Activated T-cell treated with anti-CD3 and anti-CD28 coated beads, Interleukin-2, amount 50 U/mL, for 4 hours (primary cell): ENCODE data around the gene CDH15. TPM values are rescaled to one million over a fixed set of nuclear protein-coding genes. Genes with fewer than 3 reads are reported as not detected.
A peak's percentile ranks its signal among the peaks of the same experiment; 100 is the strongest.

Experiments
- ATAC-seq, 2 donors: fragments of 200-7000 bp; cut with Tn5 transposase; one replicate each; pipeline ENCODE4 v1.10.0; 2021
- DNase-seq: peaks from one replicate; pipeline ENCODE4 v3.0.0-alpha.2; 2020
- H3K27me3 Mint-ChIP-seq: one replicate; pipeline ENCODE4 v1.8.0; 2021; ENCODE audit warnings: low read depth, mixed read lengths
- H3K36me3 Mint-ChIP-seq: one replicate; pipeline ENCODE4 v1.8.0; 2022; ENCODE audit warnings: mixed read lengths; ENCODE audit not compliant: insufficient read depth
- H3K4me1 Mint-ChIP-seq: one replicate; pipeline ENCODE4 v1.8.0; 2021; ENCODE audit warnings: low read depth, mixed read lengths
- H3K4me3 Mint-ChIP-seq: one replicate; pipeline ENCODE4 v1.8.0; 2021; ENCODE audit warnings: mild to moderate bottlenecking, moderate library complexity, mixed read lengths
- H3K9me3 Mint-ChIP-seq: one replicate; pipeline ENCODE4 v1.8.0; 2021; ENCODE audit warnings: mixed read lengths
- total RNA-seq, 3 donors: library from RNA; stranded (reverse); gene quantifications; one replicate each; pipeline ENCODE4 v1.2.1, GENCODE V29; 2021

CDH15 gene, protein sequence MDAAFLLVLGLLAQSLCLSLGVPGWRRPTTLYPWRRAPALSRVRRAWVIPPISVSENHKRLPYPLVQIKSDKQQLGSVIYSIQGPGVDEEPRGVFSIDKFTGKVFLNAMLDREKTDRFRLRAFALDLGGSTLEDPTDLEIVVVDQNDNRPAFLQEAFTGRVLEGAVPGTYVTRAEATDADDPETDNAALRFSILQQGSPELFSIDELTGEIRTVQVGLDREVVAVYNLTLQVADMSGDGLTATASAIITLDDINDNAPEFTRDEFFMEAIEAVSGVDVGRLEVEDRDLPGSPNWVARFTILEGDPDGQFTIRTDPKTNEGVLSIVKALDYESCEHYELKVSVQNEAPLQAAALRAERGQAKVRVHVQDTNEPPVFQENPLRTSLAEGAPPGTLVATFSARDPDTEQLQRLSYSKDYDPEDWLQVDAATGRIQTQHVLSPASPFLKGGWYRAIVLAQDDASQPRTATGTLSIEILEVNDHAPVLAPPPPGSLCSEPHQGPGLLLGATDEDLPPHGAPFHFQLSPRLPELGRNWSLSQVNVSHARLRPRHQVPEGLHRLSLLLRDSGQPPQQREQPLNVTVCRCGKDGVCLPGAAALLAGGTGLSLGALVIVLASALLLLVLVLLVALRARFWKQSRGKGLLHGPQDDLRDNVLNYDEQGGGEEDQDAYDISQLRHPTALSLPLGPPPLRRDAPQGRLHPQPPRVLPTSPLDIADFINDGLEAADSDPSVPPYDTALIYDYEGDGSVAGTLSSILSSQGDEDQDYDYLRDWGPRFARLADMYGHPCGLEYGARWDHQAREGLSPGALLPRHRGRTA
- total RNA-seq: not detected

GRCh38 chr16:89171216-89172170, at the start of gene CDH15:
Gene CDH15, plus strand, starts transcription at chr16:89171748. Its CDS starts 84 bp downstream, at chr16:89171832.
- Mint-ChIP-seq H3K9me3 (no peaks in the 10 kb centered on the region), H3K36me3 (no peaks in the 10 kb centered on the region), H3K4me1 (peaks cover 6% of the 10 kb centered on the region), H3K4me3 (peak within 1 kb of the TSS; percentile 71), H3K27me3 (peaks cover 2% of the 10 kb centered on the region)
- DNase-seq (peak; percentile 95), ATAC-seq (peak; percentile 96)

GRCh38 chr16:89122322-89122851, 49.2 kb upstream of the CDH15 start:
- H3K4me3 Mint-ChIP-seq: no peak overlapping the region
- H3K36me3 Mint-ChIP-seq: peaks cover 21% of the 10 kb centered on the region
- H3K9me3 Mint-ChIP-seq: no peaks in the 10 kb centered on the region
- no peaks in the 10 kb centered on the region for H3K27me3 Mint-ChIP-seq
- H3K4me1 Mint-ChIP-seq: peaks cover 23% of the 10 kb centered on the region
- peak; percentile 49 to 58 for ATAC-seq
- DNase-seq: peak; percentile 62

DNA sequence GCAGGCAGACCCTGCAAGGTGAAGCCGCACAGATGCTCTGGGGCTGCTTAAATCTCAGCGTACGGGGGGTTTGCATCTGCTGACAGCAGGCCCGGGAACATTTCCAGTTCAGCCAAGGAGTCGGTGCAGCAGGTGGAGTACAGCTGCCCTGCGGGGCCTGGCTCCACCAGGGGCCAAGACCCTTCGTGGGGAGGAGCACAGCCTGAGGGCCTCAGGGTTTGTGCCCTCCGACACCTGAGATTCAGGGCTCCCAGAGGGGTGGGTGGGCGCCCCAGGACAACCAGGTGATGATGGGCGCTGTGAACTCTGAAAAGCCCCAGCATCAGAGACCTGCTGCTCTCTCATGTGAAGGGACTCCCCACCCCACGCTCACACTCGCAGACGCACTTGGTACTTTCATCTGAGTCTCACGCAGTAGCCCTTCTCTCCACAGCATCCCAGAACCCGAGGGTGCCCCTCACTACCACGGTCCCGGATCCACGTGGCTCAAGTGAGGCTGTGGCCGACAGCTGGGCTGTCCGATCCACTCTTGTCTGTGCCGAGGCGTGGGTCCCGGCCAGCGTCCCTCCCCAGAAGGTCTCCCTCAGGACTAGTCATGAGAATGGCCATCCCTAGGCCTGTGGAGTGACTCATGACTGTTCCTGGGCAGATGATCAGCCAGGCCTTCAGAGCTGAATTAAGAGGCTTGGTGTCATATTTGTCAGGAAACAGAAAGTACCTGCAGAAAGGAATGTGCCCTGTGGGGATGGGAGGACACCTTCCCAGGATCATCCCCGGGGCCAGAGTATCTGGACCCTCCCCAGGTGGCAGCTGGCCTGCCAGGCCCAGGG, 48.3 kb upstream of the CDH15 start:
- peaks cover 23% of the 10 kb centered on the region for H3K4me1 Mint-ChIP-seq
- DNase-seq (no peak), ATAC-seq (no peak)
- no peaks in the 10 kb centered on the region for H3K27me3 Mint-ChIP-seq
- H3K9me3 Mint-ChIP-seq: no peaks in the 10 kb centered on the region
- peaks cover 20% of the 10 kb centered on the region for H3K36me3 Mint-ChIP-seq
- no peak overlapping the region for H3K4me3 Mint-ChIP-seq

GRCh38 chr16:89123831-89124100, 47.8 kb upstream of the CDH15 start:
- Mint-ChIP-seq H3K4me1 (peaks cover 21% of the 10 kb centered on the region), H3K36me3 (peaks cover 20% of the 10 kb centered on the region), H3K9me3 (no peaks in the 10 kb centered on the region), H3K4me3 (no peak overlapping the region), H3K27me3 (no peaks in the 10 kb centered on the region)
- DNase-seq (no peak), ATAC-seq (no peak)

DNA sequence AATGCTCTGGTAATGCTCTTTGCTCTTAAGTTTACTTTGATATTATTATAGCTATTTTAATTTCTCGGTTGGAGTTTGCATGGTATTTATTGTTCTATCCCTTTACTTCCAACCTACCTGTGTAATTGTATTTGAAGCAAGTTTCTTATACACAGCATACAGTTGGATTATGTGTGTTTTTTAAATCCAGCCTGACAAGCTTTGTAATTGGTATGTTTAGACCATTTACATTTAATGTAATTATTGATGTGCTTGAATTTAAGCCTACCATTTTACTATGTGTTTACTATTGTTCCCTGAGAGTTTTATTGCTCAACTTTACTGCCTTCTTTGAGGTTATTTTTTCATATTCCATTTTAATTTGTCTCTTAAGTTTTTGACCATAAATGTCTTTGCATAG, 42.2 kb upstream of the CDH15 start:
- H3K4me3 Mint-ChIP-seq: no peak overlapping the region
- peaks cover 7% of the 10 kb centered on the region for H3K4me1 Mint-ChIP-seq
- no peaks in the 10 kb centered on the region for H3K9me3 Mint-ChIP-seq
- H3K27me3 Mint-ChIP-seq: no peaks in the 10 kb centered on the region
- DNase-seq (no peak), ATAC-seq (no peak)
- peaks cover 27% of the 10 kb centered on the region for H3K36me3 Mint-ChIP-seq

- Mint-ChIP-seq H3K36me3 (peaks cover 30% of the 10 kb centered on the region), H3K27me3 (no peaks in the 10 kb centered on the region), H3K4me3 (no peak overlapping the region), H3K4me1 (peaks cover 7% of the 10 kb centered on the region), H3K9me3 (no peaks in the 10 kb centered on the region)
- no peak for DNase-seq
- ATAC-seq: no peak
Observed at GRCh38 chr16:89130448-89130847, 41.1 kb upstream of the CDH15 start.

DNA sequence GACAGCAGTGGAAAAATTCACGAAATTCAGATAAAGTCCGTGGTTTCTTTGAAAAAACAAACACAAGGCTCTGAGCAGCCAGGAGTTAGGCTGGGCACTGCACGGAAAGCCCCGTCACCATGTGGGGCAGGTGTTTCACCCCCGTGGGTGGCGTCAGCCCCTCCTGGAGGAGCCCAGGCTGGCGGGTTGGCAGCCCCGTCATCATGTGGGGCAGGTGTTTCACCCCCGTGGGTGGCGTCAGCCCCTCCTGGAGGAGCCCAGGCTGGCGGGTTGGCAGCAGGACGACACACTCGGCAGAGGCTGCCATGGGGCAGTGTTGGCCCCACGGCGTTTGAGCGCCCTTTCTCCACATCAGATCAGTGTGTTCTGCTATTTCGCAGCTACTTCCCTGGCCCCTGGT, 39.8 kb upstream of the CDH15 start:
- no peak for DNase-seq
- Mint-ChIP-seq H3K27me3 (no peaks in the 10 kb centered on the region), H3K4me3 (no peak overlapping the region), H3K9me3 (no peaks in the 10 kb centered on the region), H3K36me3 (peaks cover 29% of the 10 kb centered on the region), H3K4me1 (peaks cover 7% of the 10 kb centered on the region)
- no peak for ATAC-seq

DNA sequence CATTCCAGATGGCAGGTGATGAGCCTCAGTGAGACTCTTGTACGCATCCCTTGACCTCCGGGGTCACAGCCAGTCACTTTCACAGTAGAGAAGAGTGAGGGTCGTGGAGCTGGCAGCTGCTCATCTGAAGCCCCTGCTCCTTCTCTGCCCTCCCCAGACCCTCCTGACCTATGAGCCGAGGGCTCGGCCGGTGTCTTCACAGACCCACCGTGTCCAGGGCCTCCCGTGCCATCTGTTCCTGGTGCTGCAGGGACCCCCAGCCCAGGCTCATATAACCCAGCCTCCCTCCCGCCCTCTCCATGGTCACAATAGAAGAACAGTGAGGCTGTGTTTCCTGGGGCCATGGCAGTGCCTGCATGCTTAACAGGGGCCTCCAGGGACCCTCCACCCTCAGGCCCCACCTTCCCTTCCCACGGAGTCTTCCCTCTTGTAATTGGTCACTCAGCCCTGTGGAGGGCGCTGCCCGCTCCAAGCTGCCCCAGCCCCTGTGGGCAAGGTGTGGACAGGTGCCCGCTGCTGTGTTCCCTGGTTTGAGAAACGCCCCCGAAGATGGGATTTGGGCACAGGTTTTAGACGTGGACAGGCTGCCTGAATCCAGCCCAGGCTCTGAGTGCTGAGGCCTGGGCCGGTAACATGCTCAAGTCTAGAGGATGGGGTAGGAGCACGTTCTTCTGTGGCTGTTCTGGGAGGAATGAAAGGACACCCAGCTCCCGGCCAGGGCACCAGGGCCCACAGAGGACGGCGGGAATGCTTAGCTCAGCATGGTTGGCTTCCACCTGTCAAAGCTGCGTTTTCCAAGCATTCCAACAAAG, 39.1 kb upstream of the CDH15 start:
- Mint-ChIP-seq H3K4me1 (peaks cover 7% of the 10 kb centered on the region), H3K9me3 (no peaks in the 10 kb centered on the region), H3K27me3 (no peaks in the 10 kb centered on the region), H3K4me3 (no peak overlapping the region), H3K36me3 (peaks cover 29% of the 10 kb centered on the region)
- ATAC-seq (no peak), DNase-seq (no peak)

GRCh38 chr16:89133457-89134127, 38.0 kb upstream of the CDH15 start:
- H3K4me1 Mint-ChIP-seq: peaks cover 7% of the 10 kb centered on the region
- H3K36me3 Mint-ChIP-seq: peaks cover 29% of the 10 kb centered on the region
- no peak for ATAC-seq
- no peak overlapping the region for H3K4me3 Mint-ChIP-seq
- no peaks in the 10 kb centered on the region for H3K27me3 Mint-ChIP-seq
- DNase-seq: no peak
- H3K9me3 Mint-ChIP-seq: no peaks in the 10 kb centered on the region

- H3K27me3 Mint-ChIP-seq: no peaks in the 10 kb centered on the region
- no peak for DNase-seq
- H3K4me3 Mint-ChIP-seq: no peak overlapping the region
- no peaks in the 10 kb centered on the region for H3K9me3 Mint-ChIP-seq
- no peak for ATAC-seq
- peaks cover 5% of the 10 kb centered on the region for H3K4me1 Mint-ChIP-seq
- H3K36me3 Mint-ChIP-seq: peaks cover 26% of the 10 kb centered on the region
Observed at GRCh38 chr16:89134269-89134668, 37.3 kb upstream of the CDH15 start.

- Mint-ChIP-seq H3K27me3 (no peaks in the 10 kb centered on the region), H3K9me3 (no peaks in the 10 kb centered on the region), H3K36me3 (peaks cover 22% of the 10 kb centered on the region), H3K4me3 (no peak overlapping the region), H3K4me1 (peaks cover 4% of the 10 kb centered on the region)
- no peak for DNase-seq
- ATAC-seq: no peak
Observed at GRCh38 chr16:89135166-89135565, 36.4 kb upstream of the CDH15 start.

DNA sequence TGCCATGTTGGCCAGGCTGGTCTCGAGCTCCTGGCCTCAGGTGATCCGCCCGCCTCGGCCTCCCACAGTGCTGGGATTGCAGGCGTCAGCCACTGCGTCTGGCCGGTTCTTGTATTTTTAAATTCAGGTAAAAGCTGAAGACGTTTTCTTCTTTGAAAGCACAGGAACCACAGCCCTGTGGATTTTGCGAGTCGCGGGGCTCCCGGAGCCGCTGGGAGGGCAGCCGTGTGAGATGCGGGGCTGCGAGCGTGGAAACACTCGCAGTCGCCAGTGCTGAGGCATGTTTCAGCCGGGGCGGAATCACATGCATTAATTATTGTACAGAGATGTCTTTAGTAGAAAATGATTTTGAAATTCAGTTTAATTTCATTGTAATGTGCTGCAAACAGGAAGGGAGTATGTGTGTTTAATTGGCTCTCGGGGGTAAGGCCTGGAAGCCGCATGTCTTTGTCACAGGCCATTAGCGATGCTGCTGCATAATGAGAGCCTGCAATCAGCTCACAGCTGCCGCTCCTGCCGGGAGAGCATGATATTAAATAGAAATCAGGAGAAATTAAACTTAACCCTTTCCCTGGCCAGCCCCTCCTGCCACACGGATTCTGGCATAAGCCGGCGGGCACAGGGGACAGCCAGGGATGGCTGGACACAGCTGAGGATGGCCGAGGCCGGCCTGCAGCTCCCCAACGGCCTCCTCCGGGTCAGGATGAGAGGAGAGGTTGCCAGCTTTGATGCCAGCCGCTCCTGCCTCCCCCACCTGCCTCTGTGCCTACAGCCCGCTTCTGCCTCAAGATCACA, 35.4 kb upstream of the CDH15 start:
- H3K36me3 Mint-ChIP-seq: peaks cover 25% of the 10 kb centered on the region
- H3K4me3 Mint-ChIP-seq: no peak overlapping the region
- ATAC-seq (no peak), DNase-seq (no peak)
- H3K4me1 Mint-ChIP-seq: peaks cover 2% of the 10 kb centered on the region
- H3K9me3 Mint-ChIP-seq: no peaks in the 10 kb centered on the region
- H3K27me3 Mint-ChIP-seq: no peaks in the 10 kb centered on the region
